Upper lobe of left lung (tissue), 4 donors: ENCODE data around the gene CHL1.

Experiments used
- CTCF ChIP-seq, 6 experiments: fragments of 450-650 bp in 4 of 6; fragments of 200-600 bp in 2 of 6; sonication (generic) in 2 of 6; IDR thresholded peaks; one replicate each; pipeline ENCODE4 v1.5.1; 2016 to 2019; ENCODE audit warnings: antibody characterized with exemption in 6 of 6
- EP300 ChIP-seq, 4 donors: sonication (generic); formaldehyde crosslinking; IDR thresholded peaks; one replicate each; pipeline ENCODE4 v1.5.1; 2017; ENCODE audit warnings: antibody characterized with exemption in 4 of 4, control low read depth in 2 of 4
- POLR2A ChIP-seq, 4 donors: fragments of 450-650 bp; IDR thresholded peaks; one replicate each; pipeline ENCODE4 v1.5.1; 2016 to 2017; ENCODE audit warnings: antibody characterized with exemption in 4 of 4, mild to moderate bottlenecking in 2 of 4

- no peak for TF ChIP-seq CTCF (IDR thresholded peaks at IDR 0.05)
- no peak for TF ChIP-seq EP300 (IDR thresholded peaks at IDR 0.05)
- no peak for TF ChIP-seq POLR2A (IDR thresholded peaks at IDR 0.05)
Observed at GRCh38 chr3:346186-346585, 149.6 kb downstream of the CHL1 start.
